SK-N-SH (cell line): ENCODE measurements around the gene GPNMB. TPM values are rescaled to one million over a fixed set of nuclear protein-coding genes. Genes with fewer than 3 reads are reported as not detected.

Source experiments
- CTCF ChIA-PET: fragments of 300-600, 350-600 bp; formaldehyde crosslinking; extraction: SDS; loops from one replicate; lab custom pipeline; 2021; lab: Yijun Ruan, JAX
- POLR2A ChIA-PET: fragments of 350-600 bp; sonication (Branson Sonifier 250); formaldehyde crosslinking; extraction: SDS; loops from one replicate; lab custom pipeline; 2020; ENCODE audit warnings: antibody characterized with exemption, inconsistent platforms; lab: Yijun Ruan, JAX
- DNase-seq: peaks from one replicate; pipeline ENCODE4 v3.0.0; 2012
- H2AFZ ChIP-seq: fragments of 200-600 bp; sonication (generic); 2 replicates; pipeline ENCODE4 v1.8.1; 2016; ENCODE audit warnings: antibody characterized with exemption, mild to moderate bottlenecking, low read depth
- H3F3A ChIP-seq: fragments of 200-600 bp; sonication (generic); replicated peaks from 2 replicates; pipeline ENCODE3; 2016; ENCODE audit warnings: antibody characterized with exemption, mild to moderate bottlenecking; ENCODE audit not compliant: insufficient read depth
- H3K27ac ChIP-seq, 2 experiments: fragments of 200-500 bp in 1 of 2; fragments of 200-600 bp in 1 of 2; sonication (Bioruptor generic) in 1 of 2; sonication (generic), shearing (Covaris generic) in 1 of 2; 2 replicates each; pipeline versions ENCODE4 v1.5.1 to v1.6.1; 2014 to 2016; ENCODE audit warnings: low read depth in 2 of 2, inconsistent platforms in 1 of 2, low read length in 1 of 2, mild to moderate bottlenecking in 1 of 2, mixed read lengths in 1 of 2
- H3K27me3 ChIP-seq: fragments of 200-600 bp; sonication (generic), shearing (Covaris generic); 2 replicates; pipeline ENCODE4 v1.6.1; 2016; ENCODE audit warnings: mixed run types; ENCODE audit not compliant: insufficient read depth
- H3K36me3 ChIP-seq, 2 experiments: fragments of 200-500 bp in 1 of 2; fragments of 200-600 bp in 1 of 2; sonication (Bioruptor generic) in 1 of 2; sonication (generic) in 1 of 2; replicated peaks in 1 of 2; 2 replicates each; pipeline versions ENCODE3 to v1.5.1; 2014 to 2016; ENCODE audit warnings: low read length in 1 of 2, mild to moderate bottlenecking in 1 of 2; ENCODE audit not compliant: insufficient read depth in 2 of 2, control insufficient read depth in 1 of 2
- H3K4me1 ChIP-seq, 2 experiments: fragments of 200-500 bp in 1 of 2; fragments of 200-600 bp in 1 of 2; sonication (Bioruptor generic) in 1 of 2; sonication (generic), shearing (Covaris generic) in 1 of 2; 2 replicates each; pipeline versions ENCODE4 v1.5.1 to v1.6.1; 2014 to 2016; ENCODE audit warnings: low read depth in 1 of 2, low read length in 1 of 2, mixed run types in 1 of 2; ENCODE audit not compliant: insufficient read depth in 2 of 2, control insufficient read depth in 1 of 2
- H3K4me2 ChIP-seq: fragments of 200-600 bp; sonication (generic), shearing (Covaris generic); 2 replicates; pipeline ENCODE4 v1.6.1; 2017; ENCODE audit warnings: mixed run types
- H3K4me3 ChIP-seq, 2 experiments: fragments of 200-500 bp in 1 of 2; fragments of 200-600 bp in 1 of 2; sonication (Bioruptor generic) in 1 of 2; sonication (generic), shearing (Covaris generic) in 1 of 2; 2 replicates each; pipeline versions ENCODE4 v1.5.1 to v1.8.1; 2014 to 2016; ENCODE audit warnings: low read depth in 2 of 2, inconsistent platforms in 1 of 2, low read length in 1 of 2, mild to moderate bottlenecking in 1 of 2, mixed read lengths in 1 of 2, moderate library complexity in 1 of 2
- H3K79me2 ChIP-seq: fragments of 200-600 bp; sonication (generic); 2 replicates; pipeline ENCODE4 v1.8.1; 2017; ENCODE audit warnings: mild to moderate bottlenecking; ENCODE audit not compliant: insufficient read depth
- H3K9ac ChIP-seq: fragments of 200-600 bp; sonication (generic); 2 replicates; pipeline ENCODE4 v1.6.1; 2017; ENCODE audit warnings: mixed run types
- H3K9me2 ChIP-seq: fragments of 200-600 bp; sonication (generic); 2 replicates; pipeline ENCODE4 v1.6.1; 2017; ENCODE audit warnings: mixed run types
- H3K9me3 ChIP-seq: fragments of 200-600 bp; sonication (generic); 2 replicates; pipeline ENCODE4 v1.6.1; 2017; ENCODE audit warnings: mixed run types, mild to moderate bottlenecking, moderate library complexity
- H4K20me1 ChIP-seq: fragments of 200-600 bp; sonication (generic); 2 replicates; pipeline ENCODE4 v1.6.1; 2017; ENCODE audit warnings: mild to moderate bottlenecking, mixed run types; ENCODE audit not compliant: insufficient read depth
- CTCF ChIP-seq: fragments of 200-600 bp; sonication (generic); IDR thresholded peaks from 2 replicates; pipeline ENCODE4 v1.6.1; 2017; ENCODE audit warnings: antibody characterized with exemption, mild to moderate bottlenecking, moderate library complexity
- ELF1 ChIP-seq: IDR thresholded peaks from 2 replicates; pipeline ENCODE4 v1.4.0; 2012
- EP300 ChIP-seq, 2 experiments: IDR thresholded peaks; 2 replicates each; pipeline versions ENCODE4 v1.4.0 to v1.6.1; 2012; ENCODE audit warnings: borderline replicate concordance in 1 of 2, low read depth in 1 of 2, low read length in 1 of 2
- EZH2phosphoT487 ChIP-seq: fragments of 200-600 bp; sonication (generic); IDR thresholded peaks from 2 replicates; pipeline ENCODE4 v1.6.1; 2017; ENCODE audit warnings: low read depth, mixed run types, mild to moderate bottlenecking, antibody characterized with exemption, moderate library complexity, borderline replicate concordance
- FOSL2 ChIP-seq: IDR thresholded peaks from 2 replicates; pipeline ENCODE4 v1.4.0; 2012; ENCODE audit warnings: low read depth, mild to moderate bottlenecking, moderate library complexity, borderline replicate concordance
- FOXM1 ChIP-seq: IDR thresholded peaks from 2 replicates; pipeline ENCODE4 v1.4.0; 2012; ENCODE audit warnings: low read depth, mild to moderate bottlenecking
- GABPA ChIP-seq: IDR thresholded peaks from 2 replicates; pipeline ENCODE4 v1.4.0; 2012; ENCODE audit warnings: low read depth, mild to moderate bottlenecking
- JUND ChIP-seq: IDR thresholded peaks from 2 replicates; pipeline ENCODE4 v1.4.0; 2012
- MXI1 ChIP-seq: IDR thresholded peaks from 2 replicates; pipeline ENCODE4 v1.6.1; 2012; ENCODE audit warnings: mild to moderate bottlenecking, low read depth, low read length, improper control_type of control experiment
- PBX3 ChIP-seq: IDR thresholded peaks from 2 replicates; pipeline ENCODE4; 2012
- RAD21 ChIP-seq: IDR thresholded peaks from 2 replicates; pipeline ENCODE4 v1.6.1; 2012; ENCODE audit warnings: mild to moderate bottlenecking, low read length
- REST ChIP-seq: IDR thresholded peaks from 2 replicates; pipeline ENCODE4 v1.6.1; 2012; ENCODE audit warnings: mild to moderate bottlenecking, low read depth, low read length, moderate library complexity
- SMC3 ChIP-seq: IDR thresholded peaks from 2 replicates; pipeline ENCODE4 v1.6.1; 2012; ENCODE audit warnings: low read depth, low read length, improper control_type of control experiment
- TAF1 ChIP-seq: IDR thresholded peaks from 2 replicates; pipeline ENCODE4 v1.6.1; 2012; ENCODE audit warnings: low read depth, mild to moderate bottlenecking, low read length, moderate library complexity, borderline replicate concordance
- TCF12 ChIP-seq: IDR thresholded peaks from 2 replicates; pipeline ENCODE4 v1.4.0; 2012
- YY1 ChIP-seq: IDR thresholded peaks from 2 replicates; pipeline ENCODE4 v1.4.0; 2012; ENCODE audit warnings: low read depth, mild to moderate bottlenecking
- ZBTB33 ChIP-seq: IDR thresholded peaks from 2 replicates; pipeline ENCODE4 v1.4.0; 2012; ENCODE audit warnings: low read depth, borderline replicate concordance
- WGBS: methylation state at CpG from one replicate; pipeline ENCODE4 v1.1.6; 2017; ENCODE audit warnings: low lambda C conversion rate; 5-methylcytosine and 5-hydroxymethylcytosine counted together
- polyA plus RNA-seq, 3 experiments: library from polyadenylated mRNA; depleted of rRNA; stranded (reverse); fragments of >200 nt; gene quantifications; 2 replicates each; pipeline ENCODE4 v1.2.3, GENCODE V29; 2012

The GPNMB gene
- polyA plus RNA-seq, 1 of the 3 experiments (the other 2 are of a cell fraction) = 13.8 TPM

GRCh38 chr7:23261843-23262452 lies 15.4 kb downstream of the GPNMB start (continued):
- TF ChIP-seq CTCF (peak; percentile 99), EZH2phosphoT487 (no peak)

- Histone ChIP-seq H3K4me1 (no peaks in the 10 kb centered on the region; a peak in 1 of 4 replicates), H3K79me2 (no peaks in the 10 kb centered on the region), H3K27me3 (no peaks in the 10 kb centered on the region), H3K9ac (no peak overlapping the region), H2AFZ (no peak overlapping the region), H4K20me1 (no peaks in the 10 kb centered on the region), H3F3A (peaks cover 5% of the 10 kb centered on the region), H3K36me3 (no peaks in the 10 kb centered on the region), H3K9me3 (no peaks in the 10 kb centered on the region), H3K4me3 (no peak overlapping the region), H3K9me2 (no peaks in the 10 kb centered on the region), H3K4me2 (no peak overlapping the region), H3K27ac (no peak overlapping the region)
- no peak for DNase-seq
- TF ChIP-seq GABPA (no peak), CTCF (no peak), ZBTB33 (no peak), YY1 (no peak), MXI1 (no peak), JUND (no peak), REST (no peak), RAD21 (no peak), PBX3 (no peak), FOXM1 (no peak), TAF1 (no peak), FOSL2 (no peak), EP300 (IDR thresholded peaks at IDR 0.05; ENCODE audit: borderline replicate concordance in 1 of 2, low read depth in 1 of 2, low read length in 1 of 2) (no peak), TCF12 (no peak), ELF1 (no peak), SMC3 (no peak)
- CTCF ChIA-PET = interaction anchor here (0.8 to 23.9 kb wide), 9 partner anchors 13 to 447 kb away, joined by 3 to 359 read pairs (median 3); partner anchors contain the start of gene NUP42
- WGBS = 81% methylated on average over 7 of the region's 7 CpGs
- POLR2A ChIA-PET = no interaction called here
These were observed 18.4 kb downstream of the GPNMB start for GRCh38 chr7:23264916-23265458.
